HCT116 (cell line): ENCODE results near the gene ANKS4B. TPM values are rescaled to one million over a fixed set of nuclear protein-coding genes. Genes with fewer than 3 reads are reported as not detected.

Source experiments
- ATAC-seq: fragments of 200-7000 bp; cut with Tn5 transposase; 2 replicates; pipeline ENCODE4 v1.9.1; 2020; ENCODE audit warnings: mild to moderate bottlenecking, moderate library complexity
- BruUV-seq: library from RNA; stranded (reverse); fragments of 400-500 nt; replicated peaks from 2 replicates; lab custom pipeline; 2021; lab: Mats Ljungman, UMichigan
- CTCF ChIA-PET: fragments of 300-600 bp; sonication (Branson Sonifier 250); formaldehyde crosslinking; loops from one replicate; lab custom pipeline; 2021; ENCODE audit warnings: antibody characterized with exemption; lab: Charles Lee
- POLR2A ChIA-PET: fragments of 300-600, 350-600 bp; sonication (Branson Sonifier 250); formaldehyde crosslinking; loops from one replicate; lab custom pipeline; 2021; ENCODE audit warnings: antibody characterized with exemption; lab: Charles Lee
- RAD21 ChIA-PET, 2 experiments: fragments of 300-600 bp; sonication (Branson Sonifier 250); formaldehyde crosslinking; loops; one replicate each; lab custom pipeline; 2023; ENCODE audit warnings: low total read pairs in 2 of 2; ENCODE audit not compliant: uncharacterized antibody in 2 of 2, unreplicated experiment in 2 of 2, low non-redundant PET in 1 of 2; lab: Charles Lee
- DNase-seq: peaks from one replicate; pipeline ENCODE4 v3.0.0-alpha.2; 2010; ENCODE audit warnings: low read depth, low spot score
- H2AFZ ChIP-seq: fragments of 200-600 bp; shearing (Covaris generic), sonication (generic); 2 replicates; pipeline ENCODE4 v1.6.1; 2017; ENCODE audit warnings: low read depth, mixed run types, mixed read lengths, antibody characterized with exemption, low read length; ENCODE audit not compliant: poor library complexity, severe bottlenecking
- H3K27ac ChIP-seq: 2 replicates; pipeline ENCODE4 v1.5.1; 2012; ENCODE audit warnings: low read depth, low read length
- H3K27me3 ChIP-seq: fragments of 200-600 bp; sonication (generic); 2 replicates; pipeline ENCODE4 v1.6.1; 2016; ENCODE audit warnings: mixed run types, low read length, mixed read lengths; ENCODE audit not compliant: insufficient read depth
- H3K36me3 ChIP-seq, 2 experiments: fragments of 200-500 bp in 1 of 2; fragments of 200-600 bp in 1 of 2; sonication (Bioruptor generic) in 1 of 2; sonication (generic) in 1 of 2; 2 replicates each; pipeline versions ENCODE4 v1.5.1 to v1.6.1; 2014 to 2016; ENCODE audit warnings: low read length in 2 of 2, inconsistent platforms in 1 of 2, mixed read lengths in 1 of 2, mixed run types in 1 of 2; ENCODE audit not compliant: insufficient read depth in 2 of 2, control insufficient read depth in 1 of 2
- H3K4me1 ChIP-seq, 2 experiments: fragments of 200-600 bp in 1 of 2; sonication (generic) in 1 of 2; 2 replicates each; pipeline versions ENCODE4 v1.5.1 to v1.6.1; 2012 to 2017; ENCODE audit warnings: low read length in 2 of 2, inconsistent platforms in 1 of 2, mild to moderate bottlenecking in 1 of 2, mixed read lengths in 1 of 2, mixed run types in 1 of 2, moderate library complexity in 1 of 2; ENCODE audit not compliant: insufficient read depth in 2 of 2, control insufficient read depth in 1 of 2
- H3K4me2 ChIP-seq: fragments of 200-600 bp; sonication (generic); 2 replicates; pipeline ENCODE4 v1.6.1; 2017; ENCODE audit warnings: mixed run types, low read length, mixed read lengths
- H3K4me3 ChIP-seq, 2 experiments: fragments of 200-600 bp in 1 of 2; sonication (generic) in 1 of 2; replicated peaks in 1 of 2; 2 replicates each; pipeline ENCODE4 v1.5.1; 2011 to 2016; ENCODE audit warnings: low read length in 2 of 2, control low read depth in 1 of 2, low read depth in 1 of 2, mild to moderate bottlenecking in 1 of 2, mixed read lengths in 1 of 2, mixed run types in 1 of 2
- H3K79me2 ChIP-seq: fragments of 200-600 bp; sonication (generic); 2 replicates; pipeline ENCODE4 v1.6.1; 2017; ENCODE audit warnings: mild to moderate bottlenecking, mixed run types, low read length, moderate library complexity, mixed read lengths; ENCODE audit not compliant: insufficient read depth
- H3K9ac ChIP-seq: fragments of 200-600 bp; sonication (generic); 2 replicates; pipeline ENCODE4 v1.6.1; 2016; ENCODE audit warnings: low read length, mixed read lengths
- H3K9me2 ChIP-seq: fragments of 200-600 bp; sonication (generic), shearing (Covaris generic); 2 replicates; pipeline ENCODE4 v1.6.1; 2017; ENCODE audit warnings: mixed run types, mild to moderate bottlenecking, moderate library complexity; ENCODE audit not compliant: insufficient read depth
- H3K9me3 ChIP-seq, 2 experiments: fragments of 200-500 bp in 1 of 2; fragments of 200-600 bp in 1 of 2; sonication (Bioruptor generic) in 1 of 2; sonication (generic) in 1 of 2; 2 replicates each; pipeline ENCODE4 v1.6.1; 2014 to 2017; ENCODE audit warnings: low read length in 2 of 2, mixed read lengths in 2 of 2, inconsistent platforms in 1 of 2, low read depth in 1 of 2, mild to moderate bottlenecking in 1 of 2, mixed run types in 1 of 2, moderate library complexity in 1 of 2; ENCODE audit not compliant: control insufficient read depth in 1 of 2, insufficient read depth in 1 of 2
- H4K20me1 ChIP-seq: fragments of 200-600 bp; sonication (generic), shearing (Covaris generic); 2 replicates; pipeline ENCODE4 v1.6.1; 2017; ENCODE audit warnings: mixed run types, mild to moderate bottlenecking, moderate library complexity; ENCODE audit not compliant: insufficient read depth
- CBX3 ChIP-seq: IDR thresholded peaks from 2 replicates; pipeline ENCODE4 v1.6.1; 2012; ENCODE audit warnings: low read depth
- CEBPB ChIP-seq: IDR thresholded peaks from 2 replicates; pipeline ENCODE4 v1.6.1; 2012; ENCODE audit warnings: low read depth
- ELF1 ChIP-seq: IDR thresholded peaks from 2 replicates; pipeline ENCODE4 v1.6.1; 2012; ENCODE audit warnings: low read depth, borderline replicate concordance
- EZH2 ChIP-seq: fragments of 200-600 bp; sonication (generic); IDR thresholded peaks from 2 replicates; pipeline ENCODE4 v1.6.1; 2017; ENCODE audit warnings: antibody characterized with exemption, mixed run types
- EZH2phosphoT487 ChIP-seq: fragments of 200-600 bp; IDR thresholded peaks from 2 replicates; pipeline ENCODE4 v1.6.1; 2018; ENCODE audit warnings: antibody characterized with exemption, borderline replicate concordance
- FOSL1 ChIP-seq: IDR thresholded peaks from 2 replicates; pipeline ENCODE4 v1.6.1; 2012; ENCODE audit warnings: low read depth
- POLR2AphosphoS5 ChIP-seq: IDR thresholded peaks from 2 replicates; pipeline ENCODE4 v1.6.1; 2011; ENCODE audit warnings: mild to moderate bottlenecking, low read depth, low read length, moderate library complexity
- RAD21 ChIP-seq: IDR thresholded peaks from 2 replicates; pipeline ENCODE4 v1.6.1; 2012; ENCODE audit warnings: low read depth, mild to moderate bottlenecking
- SIN3A ChIP-seq: IDR thresholded peaks from 2 replicates; pipeline ENCODE4 v1.6.1; 2012; ENCODE audit warnings: low read depth
- SP1 ChIP-seq: IDR thresholded peaks from 2 replicates; pipeline ENCODE4 v1.6.1; 2012; ENCODE audit warnings: low read depth
- SRF ChIP-seq: IDR thresholded peaks from 2 replicates; pipeline ENCODE4 v1.6.1; 2012; ENCODE audit warnings: low read depth
- TCF7L2 ChIP-seq: IDR thresholded peaks from 2 replicates; pipeline ENCODE4 v1.7.0; 2011; ENCODE audit warnings: borderline replicate concordance, inconsistent platforms; ENCODE audit not compliant: insufficient read depth, insufficient read length; ENCODE audit errors: extremely low read depth
- YY1 ChIP-seq: IDR thresholded peaks from 2 replicates; pipeline ENCODE4 v1.6.1; 2011; ENCODE audit warnings: low read length, low read depth, moderate library complexity, mild to moderate bottlenecking; ENCODE audit not compliant: insufficient replicate concordance; ENCODE audit errors: extremely low read depth
- ZFX ChIP-seq: fragments of 450-650 bp; IDR thresholded peaks from 2 replicates; pipeline ENCODE4 v1.6.1; 2017
- ZNF274 ChIP-seq: fragments of 200-500 bp; sonication (Bioruptor generic); IDR thresholded peaks from 2 replicates; pipeline ENCODE4 v1.6.1; 2014; ENCODE audit warnings: mild to moderate bottlenecking, low read depth, low read length, inconsistent platforms
- intact Hi-C: fragments of 100-400 bp; cut with micrococcal nuclease; formaldehyde crosslinking; loops from 2 replicates; pipeline ENCODE4 v1.10.0; 2022
- total RNA-seq: library from RNA; stranded (reverse); gene quantifications from one replicate; pipeline ENCODE4 v1.2.1, GENCODE V29; 2021; ENCODE audit not compliant: unreplicated experiment
- TF ChIP-seq, protein P1 (sequence below): IDR thresholded peaks from 2 replicates; pipeline ENCODE4 v1.6.1; 2011; ENCODE audit warnings: mild to moderate bottlenecking, low read length, moderate library complexity; ENCODE audit not compliant: insufficient replicate concordance; ENCODE audit errors: extremely low read depth
- TF ChIP-seq, protein P2 (sequence below): IDR thresholded peaks from 2 replicates; pipeline ENCODE4 v1.6.1; 2012
- TF ChIP-seq, protein P3 (sequence below): IDR thresholded peaks from 2 replicates; pipeline ENCODE4 v1.6.1; 2012; ENCODE audit warnings: low read depth
- TF ChIP-seq, protein P4 (sequence below): IDR thresholded peaks from 2 replicates; pipeline ENCODE4 v1.6.1; 2012
- TF ChIP-seq, protein P5 (sequence below), 3 experiments: fragments of 200-600 bp in 1 of 3; sonication (generic) in 1 of 3; IDR thresholded peaks in 2 of 3; conservative IDR thresholded peaks in 1 of 3; 2 replicates each; pipeline ENCODE4 v1.5.1; 2012 to 2017; ENCODE audit warnings: low read depth in 2 of 3, low read length in 2 of 3, antibody characterized with exemption in 1 of 3, borderline replicate concordance in 1 of 3, control low read depth in 1 of 3, mild to moderate bottlenecking in 1 of 3, mixed read lengths in 1 of 3, mixed run types in 1 of 3, moderate library complexity in 1 of 3; ENCODE audit not compliant: insufficient read depth in 1 of 3

ANKS4B gene
- total RNA-seq, 1 experiment from 2014 or later = not detected

DNA sequence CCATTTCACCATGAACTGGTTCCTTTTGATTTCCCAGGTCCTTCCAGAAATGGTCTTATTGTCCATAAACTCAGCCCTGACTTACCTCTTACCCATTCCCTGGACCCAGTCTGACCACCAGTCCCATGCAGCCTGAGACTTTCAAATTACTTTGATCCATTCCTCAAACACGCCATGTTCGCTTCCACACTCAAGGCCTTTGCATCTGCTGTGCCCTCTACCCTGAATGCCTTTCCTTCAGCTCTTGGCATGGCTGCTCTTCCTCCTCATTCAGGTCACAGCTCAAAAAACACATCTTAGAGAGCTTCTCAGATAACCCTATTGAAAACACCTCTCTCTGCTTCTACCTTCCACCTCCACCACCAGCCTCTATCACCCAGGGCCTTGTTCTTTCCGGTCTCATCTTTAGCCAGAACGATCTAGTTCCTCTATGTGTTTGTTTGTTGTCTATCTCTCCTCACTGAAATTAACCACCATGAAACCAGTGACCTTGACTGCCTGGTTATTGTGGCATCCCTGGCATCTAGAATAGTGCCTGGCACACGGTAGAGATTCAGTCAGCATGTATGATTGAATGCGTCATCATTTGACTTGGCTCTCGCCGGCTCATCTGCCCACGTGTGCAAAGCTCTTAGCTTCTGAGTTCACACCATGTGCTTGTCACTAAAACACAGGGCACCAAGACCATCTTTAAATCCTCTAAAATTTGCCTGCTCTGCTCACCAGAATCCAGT is 31.8 kb downstream of the ANKS4B start:
- TF ChIP-seq, protein P1, sequence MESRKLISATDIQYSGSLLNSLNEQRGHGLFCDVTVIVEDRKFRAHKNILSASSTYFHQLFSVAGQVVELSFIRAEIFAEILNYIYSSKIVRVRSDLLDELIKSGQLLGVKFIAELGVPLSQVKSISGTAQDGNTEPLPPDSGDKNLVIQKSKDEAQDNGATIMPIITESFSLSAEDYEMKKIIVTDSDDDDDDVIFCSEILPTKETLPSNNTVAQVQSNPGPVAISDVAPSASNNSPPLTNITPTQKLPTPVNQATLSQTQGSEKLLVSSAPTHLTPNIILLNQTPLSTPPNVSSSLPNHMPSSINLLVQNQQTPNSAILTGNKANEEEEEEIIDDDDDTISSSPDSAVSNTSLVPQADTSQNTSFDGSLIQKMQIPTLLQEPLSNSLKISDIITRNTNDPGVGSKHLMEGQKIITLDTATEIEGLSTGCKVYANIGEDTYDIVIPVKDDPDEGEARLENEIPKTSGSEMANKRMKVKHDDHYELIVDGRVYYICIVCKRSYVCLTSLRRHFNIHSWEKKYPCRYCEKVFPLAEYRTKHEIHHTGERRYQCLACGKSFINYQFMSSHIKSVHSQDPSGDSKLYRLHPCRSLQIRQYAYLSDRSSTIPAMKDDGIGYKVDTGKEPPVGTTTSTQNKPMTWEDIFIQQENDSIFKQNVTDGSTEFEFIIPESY = no peak
- TF ChIP-seq, protein P2, sequence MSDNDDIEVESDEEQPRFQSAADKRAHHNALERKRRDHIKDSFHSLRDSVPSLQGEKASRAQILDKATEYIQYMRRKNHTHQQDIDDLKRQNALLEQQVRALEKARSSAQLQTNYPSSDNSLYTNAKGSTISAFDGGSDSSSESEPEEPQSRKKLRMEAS = no peak
- TF ChIP-seq SP1 (no peak), ELF1 (no peak), ZNF274 (no peak), SIN3A (no peak), EZH2 (no peak), EZH2phosphoT487 (no peak), CBX3 (no peak), SRF (no peak), ZFX (no peak), YY1 (no peak), FOSL1 (no peak), RAD21 (no peak), CEBPB (no peak), POLR2AphosphoS5 (no peak), TCF7L2 (no peak)
- TF ChIP-seq, protein P3, sequence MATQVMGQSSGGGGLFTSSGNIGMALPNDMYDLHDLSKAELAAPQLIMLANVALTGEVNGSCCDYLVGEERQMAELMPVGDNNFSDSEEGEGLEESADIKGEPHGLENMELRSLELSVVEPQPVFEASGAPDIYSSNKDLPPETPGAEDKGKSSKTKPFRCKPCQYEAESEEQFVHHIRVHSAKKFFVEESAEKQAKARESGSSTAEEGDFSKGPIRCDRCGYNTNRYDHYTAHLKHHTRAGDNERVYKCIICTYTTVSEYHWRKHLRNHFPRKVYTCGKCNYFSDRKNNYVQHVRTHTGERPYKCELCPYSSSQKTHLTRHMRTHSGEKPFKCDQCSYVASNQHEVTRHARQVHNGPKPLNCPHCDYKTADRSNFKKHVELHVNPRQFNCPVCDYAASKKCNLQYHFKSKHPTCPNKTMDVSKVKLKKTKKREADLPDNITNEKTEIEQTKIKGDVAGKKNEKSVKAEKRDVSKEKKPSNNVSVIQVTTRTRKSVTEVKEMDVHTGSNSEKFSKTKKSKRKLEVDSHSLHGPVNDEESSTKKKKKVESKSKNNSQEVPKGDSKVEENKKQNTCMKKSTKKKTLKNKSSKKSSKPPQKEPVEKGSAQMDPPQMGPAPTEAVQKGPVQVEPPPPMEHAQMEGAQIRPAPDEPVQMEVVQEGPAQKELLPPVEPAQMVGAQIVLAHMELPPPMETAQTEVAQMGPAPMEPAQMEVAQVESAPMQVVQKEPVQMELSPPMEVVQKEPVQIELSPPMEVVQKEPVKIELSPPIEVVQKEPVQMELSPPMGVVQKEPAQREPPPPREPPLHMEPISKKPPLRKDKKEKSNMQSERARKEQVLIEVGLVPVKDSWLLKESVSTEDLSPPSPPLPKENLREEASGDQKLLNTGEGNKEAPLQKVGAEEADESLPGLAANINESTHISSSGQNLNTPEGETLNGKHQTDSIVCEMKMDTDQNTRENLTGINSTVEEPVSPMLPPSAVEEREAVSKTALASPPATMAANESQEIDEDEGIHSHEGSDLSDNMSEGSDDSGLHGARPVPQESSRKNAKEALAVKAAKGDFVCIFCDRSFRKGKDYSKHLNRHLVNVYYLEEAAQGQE = no peak
- TF ChIP-seq, protein P4, sequence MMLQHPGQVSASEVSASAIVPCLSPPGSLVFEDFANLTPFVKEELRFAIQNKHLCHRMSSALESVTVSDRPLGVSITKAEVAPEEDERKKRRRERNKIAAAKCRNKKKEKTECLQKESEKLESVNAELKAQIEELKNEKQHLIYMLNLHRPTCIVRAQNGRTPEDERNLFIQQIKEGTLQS = no peak
- TF ChIP-seq, protein P5, sequence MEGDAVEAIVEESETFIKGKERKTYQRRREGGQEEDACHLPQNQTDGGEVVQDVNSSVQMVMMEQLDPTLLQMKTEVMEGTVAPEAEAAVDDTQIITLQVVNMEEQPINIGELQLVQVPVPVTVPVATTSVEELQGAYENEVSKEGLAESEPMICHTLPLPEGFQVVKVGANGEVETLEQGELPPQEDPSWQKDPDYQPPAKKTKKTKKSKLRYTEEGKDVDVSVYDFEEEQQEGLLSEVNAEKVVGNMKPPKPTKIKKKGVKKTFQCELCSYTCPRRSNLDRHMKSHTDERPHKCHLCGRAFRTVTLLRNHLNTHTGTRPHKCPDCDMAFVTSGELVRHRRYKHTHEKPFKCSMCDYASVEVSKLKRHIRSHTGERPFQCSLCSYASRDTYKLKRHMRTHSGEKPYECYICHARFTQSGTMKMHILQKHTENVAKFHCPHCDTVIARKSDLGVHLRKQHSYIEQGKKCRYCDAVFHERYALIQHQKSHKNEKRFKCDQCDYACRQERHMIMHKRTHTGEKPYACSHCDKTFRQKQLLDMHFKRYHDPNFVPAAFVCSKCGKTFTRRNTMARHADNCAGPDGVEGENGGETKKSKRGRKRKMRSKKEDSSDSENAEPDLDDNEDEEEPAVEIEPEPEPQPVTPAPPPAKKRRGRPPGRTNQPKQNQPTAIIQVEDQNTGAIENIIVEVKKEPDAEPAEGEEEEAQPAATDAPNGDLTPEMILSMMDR (IDR thresholded peaks at IDR 0.05 in 2 of 3, conservative IDR thresholded peaks at IDR 0.05 in 1 of 3; ENCODE audit: borderline replicate concordance in 1 of 3, insufficient read depth in 1 of 3, low read depth in 2 of 3, low read length in 2 of 3) = no peak
- no peaks in the 10 kb centered on the region for H3K36me3 ChIP-seq
- CTCF ChIA-PET = no interaction called here
- no peaks in the 10 kb centered on the region for H4K20me1 ChIP-seq
- RAD21 ChIA-PET = no interaction called here
- no peaks in the 10 kb centered on the region for H3K9me3 ChIP-seq
- H3K4me1 ChIP-seq = peaks cover 10 to 13% of the 10 kb centered on the region in 2 experiments
- BruUV-seq = no TSS peak
- H3K79me2 ChIP-seq = no peaks in the 10 kb centered on the region
- H3K4me3 ChIP-seq = no peak overlapping the region
- H3K9ac ChIP-seq = no peak overlapping the region
- intact Hi-C loops = no loop called here
- no peaks in the 10 kb centered on the region for H3K9me2 ChIP-seq
- DNase-seq (no peak), ATAC-seq (no peak)
- no peak overlapping the region for H3K27ac ChIP-seq
- no peak overlapping the region for H2AFZ ChIP-seq
- no peak overlapping the region for H3K4me2 ChIP-seq
- no peaks in the 10 kb centered on the region for H3K27me3 ChIP-seq
- POLR2A ChIA-PET = no interaction called here
